ENCODE results near the gene NELL2. TPM values are rescaled to one million over a fixed set of nuclear protein-coding genes. Genes with fewer than 3 reads are reported as not detected.
A peak's percentile ranks its signal among the peaks of the same experiment; 100 is the strongest.

NELL2 gene
- total RNA-seq, 5 donors from 2014 or later (not counting 1 experiment from before 2014, with no cell fraction given): 154 to 212 (median 169) TPM

- Mint-ChIP-seq H3K27me3 (no peaks in the 10 kb centered on the region), H3K36me3 (peaks cover 24% of the 10 kb centered on the region), H3K9me3 (no peaks in the 10 kb centered on the region), H3K4me1 (no peaks in the 10 kb centered on the region), H3K27ac (no peak overlapping the region), H3K4me3 (no peak overlapping the region)
- ChIA-PET CTCF (no interaction called here), POLR2A (no interaction called here)
- Histone ChIP-seq H3K9me3 (no peaks in the 10 kb centered on the region), H3K27ac (ENCODE audit: low read length) (no peak overlapping the region), H3K27me3 (replicated peaks in 1 of 2; ENCODE audit: control insufficient read depth in 2 of 2, extremely low read depth in 1 of 2, insufficient read depth in 2 of 2, low read length in 1 of 2) (no peaks in the 10 kb centered on the region), H3K36me3 (ENCODE audit: control insufficient read depth in 2 of 2, extremely low read depth in 1 of 2, insufficient read depth in 1 of 2, low read length in 1 of 2) (peaks cover 0 to 8% of the 10 kb centered on the region in 2 donors), H3K4me1 (ENCODE audit: control insufficient read depth in 1 of 2, extremely low read depth in 1 of 2, insufficient read depth in 2 of 2, low read length in 2 of 2) (no peaks in the 10 kb centered on the region), H3K4me3 (ENCODE audit: control insufficient read depth in 1 of 2, extremely low read depth in 1 of 2, low read length in 1 of 2) (no peak overlapping the region)
- WGBS (ENCODE audit: insufficient coverage): 89% methylated on average over 8 of the region's 9 CpGs
- DNase-seq (no peak), ATAC-seq (replicated peaks in 1 of 4) (no peak)
Measured at GRCh38 chr12:44526655-44527182, 349.4 kb downstream of the NELL2 start.

GRCh38 chr12:44525806-44526654, 350.1 kb downstream of the NELL2 start:
- Histone ChIP-seq H3K27me3 (replicated peaks in 1 of 2; ENCODE audit: control insufficient read depth in 2 of 2, extremely low read depth in 1 of 2, insufficient read depth in 2 of 2, low read length in 1 of 2) (no peaks in the 10 kb centered on the region), H3K9me3 (no peaks in the 10 kb centered on the region), H3K4me3 (ENCODE audit: control insufficient read depth in 1 of 2, extremely low read depth in 1 of 2, low read length in 1 of 2) (no peak overlapping the region), H3K27ac (ENCODE audit: low read length) (no peak overlapping the region), H3K36me3 (ENCODE audit: control insufficient read depth in 2 of 2, extremely low read depth in 1 of 2, insufficient read depth in 1 of 2, low read length in 1 of 2) (peaks cover 0 to 11% of the 10 kb centered on the region in 2 donors), H3K4me1 (ENCODE audit: control insufficient read depth in 1 of 2, extremely low read depth in 1 of 2, insufficient read depth in 2 of 2, low read length in 2 of 2) (no peaks in the 10 kb centered on the region)
- 88% methylated on average over 2 of the region's 4 CpGs for WGBS (ENCODE audit: insufficient coverage)
- ATAC-seq (replicated peaks in 1 of 4) (no peak), DNase-seq (no peak)
- Mint-ChIP-seq H3K4me1 (no peaks in the 10 kb centered on the region), H3K9me3 (no peaks in the 10 kb centered on the region), H3K27ac (peak overlapping the region in 1 of 2 donors; percentile 0), H3K27me3 (no peaks in the 10 kb centered on the region), H3K36me3 (peaks cover 26% of the 10 kb centered on the region), H3K4me3 (no peak overlapping the region)
- ChIA-PET POLR2A (no interaction called here), CTCF (no interaction called here)

- H3K4me3 ChIP-seq (ENCODE audit: control insufficient read depth in 1 of 2, extremely low read depth in 1 of 2, low read length in 1 of 2): no peak overlapping the region
- H3K27me3 ChIP-seq (replicated peaks in 1 of 2; ENCODE audit: control insufficient read depth in 2 of 2, extremely low read depth in 1 of 2, insufficient read depth in 2 of 2, low read length in 1 of 2): no peaks in the 10 kb centered on the region
- no peaks in the 10 kb centered on the region for H3K4me1 ChIP-seq (ENCODE audit: control insufficient read depth in 1 of 2, extremely low read depth in 1 of 2, insufficient read depth in 2 of 2, low read length in 2 of 2)
- ChIA-PET CTCF (no interaction called here), POLR2A (no interaction called here)
- no peak overlapping the region for H3K27ac ChIP-seq (ENCODE audit: low read length)
- Mint-ChIP-seq H3K27me3 (no peaks in the 10 kb centered on the region), H3K4me3 (no peak overlapping the region), H3K36me3 (peaks cover 38% of the 10 kb centered on the region), H3K27ac (no peak overlapping the region), H3K9me3 (no peaks in the 10 kb centered on the region), H3K4me1 (no peaks in the 10 kb centered on the region)
- DNase-seq (no peak), ATAC-seq (replicated peaks in 1 of 4) (no peak)
- no peaks in the 10 kb centered on the region for H3K9me3 ChIP-seq
- peaks cover 0 to 12% of the 10 kb centered on the region in 2 donors for H3K36me3 ChIP-seq (ENCODE audit: control insufficient read depth in 2 of 2, extremely low read depth in 1 of 2, insufficient read depth in 1 of 2, low read length in 1 of 2)
- WGBS (ENCODE audit: insufficient coverage): 77% methylated on average over 2 of the region's 2 CpGs
Measured at GRCh38 chr12:44523828-44524227, 352.3 kb downstream of the NELL2 start.

GRCh38 chr12:44521702-44522101, 354.4 kb downstream of the NELL2 start:
- WGBS (ENCODE audit: insufficient coverage): 100% methylated on average over 1 of the region's 3 CpGs
- H3K9me3 Mint-ChIP-seq: no peaks in the 10 kb centered on the region
- H3K36me3 Mint-ChIP-seq: peaks cover 33% of the 10 kb centered on the region
- H3K4me1 Mint-ChIP-seq: no peaks in the 10 kb centered on the region
- DNase-seq: no peak
- no peak overlapping the region for H3K27ac ChIP-seq (ENCODE audit: low read length)
- no peaks in the 10 kb centered on the region for H3K27me3 ChIP-seq (replicated peaks in 1 of 2; ENCODE audit: control insufficient read depth in 2 of 2, extremely low read depth in 1 of 2, insufficient read depth in 2 of 2, low read length in 1 of 2)
- CTCF ChIA-PET: no interaction called here
- no peak overlapping the region for H3K4me3 Mint-ChIP-seq
- no peaks in the 10 kb centered on the region for H3K4me1 ChIP-seq (ENCODE audit: control insufficient read depth in 1 of 2, extremely low read depth in 1 of 2, insufficient read depth in 2 of 2, low read length in 2 of 2)
- no peak overlapping the region for H3K27ac Mint-ChIP-seq
- no peaks in the 10 kb centered on the region for H3K27me3 Mint-ChIP-seq
- peaks cover 0 to 14% of the 10 kb centered on the region in 2 donors for H3K36me3 ChIP-seq (ENCODE audit: control insufficient read depth in 2 of 2, extremely low read depth in 1 of 2, insufficient read depth in 1 of 2, low read length in 1 of 2)
- H3K4me3 ChIP-seq (ENCODE audit: control insufficient read depth in 1 of 2, extremely low read depth in 1 of 2, low read length in 1 of 2): no peak overlapping the region
- H3K9me3 ChIP-seq: no peaks in the 10 kb centered on the region
- POLR2A ChIA-PET: no interaction called here
- ATAC-seq (replicated peaks in 1 of 4): no peak

GRCh38 chr12:44519931-44520330, 356.2 kb downstream of the NELL2 start:
- CTCF ChIA-PET: no interaction called here
- H3K27me3 Mint-ChIP-seq: no peaks in the 10 kb centered on the region
- POLR2A ChIA-PET: interaction anchor here in 1 of 2 donors (0.7 kb wide), 1 partner anchor 150 kb away, joined by 10 read pairs; no protein-coding TSS in a partner anchor

GRCh38 chr12:44511289-44511688, 364.8 kb downstream of the NELL2 start:
- no peaks in the 10 kb centered on the region for H3K27me3 Mint-ChIP-seq
- no peaks in the 10 kb centered on the region for H3K9me3 Mint-ChIP-seq
- ATAC-seq (replicated peaks in 1 of 4): no peak
- Histone ChIP-seq H3K4me1 (ENCODE audit: control insufficient read depth in 1 of 2, extremely low read depth in 1 of 2, insufficient read depth in 2 of 2, low read length in 2 of 2) (no peaks in the 10 kb centered on the region), H3K27me3 (replicated peaks in 1 of 2; ENCODE audit: control insufficient read depth in 2 of 2, extremely low read depth in 1 of 2, insufficient read depth in 2 of 2, low read length in 1 of 2) (no peaks in the 10 kb centered on the region), H3K9me3 (no peaks in the 10 kb centered on the region), H3K27ac (ENCODE audit: low read length) (no peak overlapping the region), H3K36me3 (ENCODE audit: control insufficient read depth in 2 of 2, extremely low read depth in 1 of 2, insufficient read depth in 1 of 2, low read length in 1 of 2) (no peaks in the 10 kb centered on the region), H3K4me3 (ENCODE audit: control insufficient read depth in 1 of 2, extremely low read depth in 1 of 2, low read length in 1 of 2) (no peak overlapping the region)
- DNase-seq: no peak
- H3K36me3 Mint-ChIP-seq: peaks cover 30% of the 10 kb centered on the region
- peak overlapping the region in 1 of 2 donors; percentile 18 for H3K27ac Mint-ChIP-seq
- ChIA-PET CTCF (no interaction called here), POLR2A (no interaction called here)
- H3K4me3 Mint-ChIP-seq: no peak overlapping the region
- no peaks in the 10 kb centered on the region for H3K4me1 Mint-ChIP-seq

More at GRCh38 chr12:44519931-44520330, 356.2 kb downstream of the NELL2 start:
- H3K9me3 ChIP-seq: no peaks in the 10 kb centered on the region
- no peak for DNase-seq
- H3K27me3 ChIP-seq (replicated peaks in 1 of 2; ENCODE audit: control insufficient read depth in 2 of 2, extremely low read depth in 1 of 2, insufficient read depth in 2 of 2, low read length in 1 of 2): no peaks in the 10 kb centered on the region
- Mint-ChIP-seq H3K36me3 (peaks cover 27% of the 10 kb centered on the region), H3K27ac (peak overlapping the region in 1 of 2 donors; percentile 8), H3K4me1 (no peaks in the 10 kb centered on the region), H3K9me3 (no peaks in the 10 kb centered on the region), H3K4me3 (no peak overlapping the region)
- ATAC-seq (replicated peaks in 1 of 4): no peak
- WGBS (ENCODE audit: insufficient coverage): 98% methylated on average over 6 of the region's 6 CpGs
- H3K4me1 ChIP-seq (ENCODE audit: control insufficient read depth in 1 of 2, extremely low read depth in 1 of 2, insufficient read depth in 2 of 2, low read length in 2 of 2): no peaks in the 10 kb centered on the region
- no peak overlapping the region for H3K27ac ChIP-seq (ENCODE audit: low read length)
- H3K4me3 ChIP-seq (ENCODE audit: control insufficient read depth in 1 of 2, extremely low read depth in 1 of 2, low read length in 1 of 2): no peak overlapping the region
- peaks cover 0 to 14% of the 10 kb centered on the region in 2 donors for H3K36me3 ChIP-seq (ENCODE audit: control insufficient read depth in 2 of 2, extremely low read depth in 1 of 2, insufficient read depth in 1 of 2, low read length in 1 of 2)
